Measurements from ENCODE around the gene LCN15.
A peak's percentile ranks its signal among the peaks of the same experiment; 100 is the strongest.

The LCN15 gene

DNA sequence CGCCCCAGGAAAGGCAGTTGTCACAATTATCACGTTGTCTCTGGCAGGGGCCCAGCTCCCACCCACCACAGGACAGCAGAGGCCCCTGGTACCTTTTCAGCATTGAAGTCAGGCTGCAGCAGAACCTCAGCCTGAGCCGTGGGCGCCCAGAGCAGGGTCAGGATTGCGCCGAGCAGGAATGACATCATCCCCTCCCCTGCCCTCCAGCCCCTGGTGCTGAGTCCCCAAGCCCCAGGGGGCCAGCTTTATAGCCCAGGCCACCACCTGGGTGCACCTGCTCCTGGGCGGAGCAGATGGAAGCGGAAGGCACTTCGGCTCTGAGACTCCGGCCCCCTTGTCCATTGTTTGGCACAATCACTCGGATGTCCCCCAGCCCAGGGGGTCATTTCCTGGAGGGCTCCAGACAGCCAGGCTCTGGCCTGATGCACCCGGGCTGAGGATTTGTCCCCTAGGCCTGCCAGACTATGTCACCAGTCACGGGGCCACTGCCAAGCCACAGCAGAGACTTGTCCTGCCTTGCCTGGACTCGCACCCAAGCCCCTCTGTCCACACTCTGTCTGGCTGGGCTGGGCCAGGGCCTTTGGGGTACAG lies at the start of gene LCN15:
TSS of gene LCN15 (minus strand) at position 218 of the 591 bp plus-strand sequence. CDS start at position 188, 30 bp downstream.
- in situ Hi-C loops (cut with HindIII; ENCODE audit: low sequenced_read_pairs): no loop called here
- no peak within 1 kb of the TSS for H3K4me3 ChIP-seq (ENCODE audit: low read depth, low read length)
- TF ChIP-seq CTCF (IDR thresholded peaks at IDR 0.05; ENCODE audit: low read depth, low read length, missing control alignments): no peak
- DNase-seq (ENCODE audit: low read depth): no peak

DNA sequence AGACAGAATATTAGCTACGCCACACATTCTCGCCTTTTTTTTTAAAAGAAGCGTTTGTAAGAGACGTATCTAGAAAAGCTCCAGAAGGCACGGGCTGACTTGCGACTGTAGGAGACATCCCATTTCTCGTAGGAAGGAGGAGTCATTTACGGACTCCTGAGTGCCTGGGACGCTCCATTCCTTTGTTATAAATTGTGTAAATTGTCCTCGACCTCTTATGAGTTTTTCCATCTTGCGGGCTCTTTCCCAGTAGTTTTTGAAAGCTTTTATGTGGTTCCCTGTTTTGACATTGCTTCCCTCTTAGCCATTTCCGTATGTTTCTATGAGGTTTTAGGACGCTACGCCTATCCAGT lies 44.5 kb upstream of the LCN15 start:
- in situ Hi-C loops (cut with HindIII; ENCODE audit: low sequenced_read_pairs): no loop called here
- no peak for TF ChIP-seq CTCF (IDR thresholded peaks at IDR 0.05; ENCODE audit: low read depth, low read length, missing control alignments)
- H3K4me3 ChIP-seq (ENCODE audit: low read depth, low read length): peak overlapping the region; percentile 86
- no peak for DNase-seq (ENCODE audit: low read depth)

GRCh38 chr9:136808075-136808805 lies 43.9 kb upstream of the LCN15 start:
- peak overlapping the region; percentile 86 for H3K4me3 ChIP-seq (ENCODE audit: low read depth, low read length)
- no peak for DNase-seq (ENCODE audit: low read depth)
- TF ChIP-seq CTCF (IDR thresholded peaks at IDR 0.05; ENCODE audit: low read depth, low read length, missing control alignments): no peak
- in situ Hi-C loops (cut with HindIII; ENCODE audit: low sequenced_read_pairs): no loop called here

GRCh38 chr9:136807281-136808074 lies 43.2 kb upstream of the LCN15 start, which contains the start of gene RABL6:
TSS of gene RABL6 (plus strand) at chr9:136807948. CDS start at chr9:136808197, 249 bp downstream.
- DNase-seq (ENCODE audit: low read depth): no peak
- in situ Hi-C loops (cut with HindIII; ENCODE audit: low sequenced_read_pairs): no loop called here
- no peak for TF ChIP-seq CTCF (IDR thresholded peaks at IDR 0.05; ENCODE audit: low read depth, low read length, missing control alignments)
- peak within 1 kb of the TSS; percentile 86 for H3K4me3 ChIP-seq (ENCODE audit: low read depth, low read length)

DNA sequence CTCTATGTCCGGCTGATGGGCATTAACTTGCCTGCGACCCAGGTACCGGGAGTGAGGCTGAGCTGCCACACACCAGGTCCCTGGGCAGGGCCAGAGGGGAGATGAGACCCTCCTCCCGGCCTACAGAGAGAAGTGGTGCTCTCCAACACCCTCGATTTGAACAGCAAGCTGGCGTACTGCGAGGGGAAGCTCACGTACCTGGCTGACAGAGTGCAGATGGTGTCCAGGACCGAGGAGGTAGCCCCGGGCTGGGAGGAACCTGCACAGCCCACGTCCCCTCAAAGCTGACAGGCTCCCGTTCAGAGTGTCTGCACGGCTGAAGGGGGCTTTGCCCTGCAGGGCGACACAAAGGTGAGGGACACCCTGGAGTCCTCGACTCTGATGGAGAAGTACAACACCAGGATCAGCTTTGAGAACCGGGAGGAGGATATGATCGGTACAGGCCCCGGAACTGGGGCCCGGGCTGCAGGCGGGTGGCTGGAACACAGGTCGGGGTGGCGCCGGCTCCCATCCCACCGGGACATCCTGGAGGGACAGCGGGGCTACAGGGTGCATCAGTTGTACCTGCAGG lies 42.4 kb upstream of the LCN15 start:
- no peak for DNase-seq (ENCODE audit: low read depth)
- no peak for TF ChIP-seq CTCF (IDR thresholded peaks at IDR 0.05; ENCODE audit: low read depth, low read length, missing control alignments)
- H3K4me3 ChIP-seq (ENCODE audit: low read depth, low read length): peak overlapping the region; percentile 86
- in situ Hi-C loops (cut with HindIII; ENCODE audit: low sequenced_read_pairs): no loop called here

- in situ Hi-C loops (cut with HindIII; ENCODE audit: low sequenced_read_pairs): no loop called here
- DNase-seq (ENCODE audit: low read depth): no peak
- no peak overlapping the region for H3K4me3 ChIP-seq (ENCODE audit: low read depth, low read length)
- TF ChIP-seq CTCF (IDR thresholded peaks at IDR 0.05; ENCODE audit: low read depth, low read length, missing control alignments): no peak
Measured at GRCh38 chr9:136806067-136806466, 41.7 kb upstream of the LCN15 start.

Measured in astrocyte of the cerebellum (primary cell).